Iris pigment epithelial cell (primary cell): ENCODE results near the gene CA11.
A peak's percentile ranks its signal among the peaks of the same experiment; 100 is the strongest.

Source experiments
- DNase-seq: peaks from one replicate; pipeline ENCODE4 v3.0.0-alpha.2; 2011; ENCODE audit warnings: low read depth

The CA11 gene

GRCh38 chr19:48628486-48629296, 17.3 kb downstream of the CA11 start:
- no peak for DNase-seq

- DNase-seq: no peak
These were observed 18.1 kb downstream of the CA11 start for GRCh38 chr19:48627865-48628314.

GRCh38 chr19:48627201-48627864, 18.7 kb downstream of the CA11 start:
- no peak for DNase-seq

- no peak for DNase-seq
These were observed 20.1 kb downstream of the CA11 start for GRCh38 chr19:48625891-48626327.

GRCh38 chr19:48624791-48625723, 20.9 kb downstream of the CA11 start:
- DNase-seq: no peak

- DNase-seq: peak; percentile 98
These were observed 21.9 kb downstream of the CA11 start for GRCh38 chr19:48624067-48624594.

- DNase-seq: no peak
These were observed 22.4 kb downstream of the CA11 start for GRCh38 chr19:48623556-48624066.

GRCh38 chr19:48619692-48620585, 26.0 kb downstream of the CA11 start:
- DNase-seq: no peak

- peak; percentile 100 for DNase-seq
These were observed 26.9 kb downstream of the CA11 start, which contains the start of the genes RPL18 and SPHK2 for GRCh38 chr19:48618916-48619691. TSS of gene RPL18 (minus strand) at chr19:48619178. CDS start at chr19:48619143, 35 bp downstream. TSS of gene SPHK2 (plus strand) at chr19:48619506. CDS start at chr19:48620515, 1,009 bp downstream.

GRCh38 chr19:48618278-48618915, 27.6 kb downstream of the CA11 start:
- no peak for DNase-seq

- no peak for DNase-seq
These were observed 28.6 kb downstream of the CA11 start for GRCh38 chr19:48617146-48617937.

GRCh38 chr19:48616491-48617056, 29.4 kb downstream of the CA11 start:
- DNase-seq: no peak

GRCh38 chr19:48616041-48616436, 29.9 kb downstream of the CA11 start:
- DNase-seq: no peak

GRCh38 chr19:48615231-48616040, 30.6 kb downstream of the CA11 start:
- no peak for DNase-seq

GRCh38 chr19:48614436-48615230, 31.4 kb downstream of the CA11 start, which contains the start of gene FAM83E:
TSS of gene FAM83E (minus strand) at chr19:48615076. CDS start at chr19:48613372, 1,704 bp downstream.
- no peak for DNase-seq

- no peak for DNase-seq
These were observed 32.0 kb downstream of the CA11 start for GRCh38 chr19:48613852-48614435.
